GM21447 (cell line): ENCODE results near the gene GMIP.
"Not testable (repeated sequence)": the region's sequence is repeated elsewhere in the genome, so short reads cannot be mapped to it uniquely, and the experiment has no call there.

Source experiments
- ATAC-seq: cut with Tn5 transposase; IDR thresholded peaks from one replicate; pipeline ENCODE4 v1.9.1; 2021; ENCODE audit not compliant: unreplicated experiment

Gene GMIP, protein sequence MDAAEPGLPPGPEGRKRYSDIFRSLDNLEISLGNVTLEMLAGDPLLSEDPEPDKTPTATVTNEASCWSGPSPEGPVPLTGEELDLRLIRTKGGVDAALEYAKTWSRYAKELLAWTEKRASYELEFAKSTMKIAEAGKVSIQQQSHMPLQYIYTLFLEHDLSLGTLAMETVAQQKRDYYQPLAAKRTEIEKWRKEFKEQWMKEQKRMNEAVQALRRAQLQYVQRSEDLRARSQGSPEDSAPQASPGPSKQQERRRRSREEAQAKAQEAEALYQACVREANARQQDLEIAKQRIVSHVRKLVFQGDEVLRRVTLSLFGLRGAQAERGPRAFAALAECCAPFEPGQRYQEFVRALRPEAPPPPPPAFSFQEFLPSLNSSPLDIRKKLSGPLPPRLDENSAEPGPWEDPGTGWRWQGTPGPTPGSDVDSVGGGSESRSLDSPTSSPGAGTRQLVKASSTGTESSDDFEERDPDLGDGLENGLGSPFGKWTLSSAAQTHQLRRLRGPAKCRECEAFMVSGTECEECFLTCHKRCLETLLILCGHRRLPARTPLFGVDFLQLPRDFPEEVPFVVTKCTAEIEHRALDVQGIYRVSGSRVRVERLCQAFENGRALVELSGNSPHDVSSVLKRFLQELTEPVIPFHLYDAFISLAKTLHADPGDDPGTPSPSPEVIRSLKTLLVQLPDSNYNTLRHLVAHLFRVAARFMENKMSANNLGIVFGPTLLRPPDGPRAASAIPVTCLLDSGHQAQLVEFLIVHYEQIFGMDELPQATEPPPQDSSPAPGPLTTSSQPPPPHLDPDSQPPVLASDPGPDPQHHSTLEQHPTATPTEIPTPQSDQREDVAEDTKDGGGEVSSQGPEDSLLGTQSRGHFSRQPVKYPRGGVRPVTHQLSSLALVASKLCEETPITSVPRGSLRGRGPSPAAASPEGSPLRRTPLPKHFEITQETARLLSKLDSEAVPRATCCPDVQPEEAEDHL

DNA sequence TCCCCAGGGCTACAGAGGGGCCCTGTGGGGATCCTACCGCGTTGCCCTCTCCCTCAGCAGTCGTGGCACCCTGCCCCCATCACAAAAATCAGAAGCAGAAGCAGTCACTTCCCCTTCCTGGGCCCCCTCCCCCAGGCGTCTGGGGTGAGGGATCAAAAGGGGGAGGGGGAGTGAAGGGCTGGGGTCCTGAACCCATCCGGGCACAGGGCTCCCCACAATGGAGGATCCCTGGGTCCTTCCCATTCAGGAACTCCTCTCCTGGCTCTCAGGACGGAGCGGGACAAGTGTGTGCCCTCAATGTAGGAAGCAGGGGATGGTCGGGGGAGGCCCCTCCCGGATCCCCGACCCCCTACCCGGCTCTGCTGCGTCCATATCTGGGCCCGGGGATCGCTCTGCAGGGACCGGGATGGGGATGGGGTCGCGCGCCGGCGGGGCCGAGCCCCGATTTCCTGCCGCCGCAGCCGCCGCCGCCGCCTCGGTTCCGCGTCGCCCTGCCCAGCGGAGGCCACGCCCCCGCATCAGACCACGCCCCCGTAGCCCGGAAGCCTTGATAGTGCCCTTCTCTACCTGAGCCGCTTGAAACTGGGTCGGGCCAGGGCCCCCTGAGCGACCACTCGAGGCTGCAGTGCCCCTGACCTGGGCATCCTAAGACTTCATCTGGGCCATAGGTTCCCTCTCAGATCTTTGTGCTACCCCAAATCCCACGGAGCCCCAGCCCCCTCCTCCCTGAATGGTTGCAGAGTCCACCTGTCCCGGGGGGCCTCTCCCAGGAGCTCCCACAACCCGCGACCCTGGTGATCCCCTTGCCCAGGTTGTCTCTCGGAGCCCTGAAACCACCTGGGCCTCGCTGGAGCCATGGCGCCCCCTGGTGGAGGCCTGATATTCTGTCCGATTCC, at the start of gene GMIP:
GMIP (minus strand) TSS at position 500 of the 896 bp plus-strand sequence; CDS start at position 372, 128 bp downstream.
- ATAC-seq: peak; percentile 64

DNA sequence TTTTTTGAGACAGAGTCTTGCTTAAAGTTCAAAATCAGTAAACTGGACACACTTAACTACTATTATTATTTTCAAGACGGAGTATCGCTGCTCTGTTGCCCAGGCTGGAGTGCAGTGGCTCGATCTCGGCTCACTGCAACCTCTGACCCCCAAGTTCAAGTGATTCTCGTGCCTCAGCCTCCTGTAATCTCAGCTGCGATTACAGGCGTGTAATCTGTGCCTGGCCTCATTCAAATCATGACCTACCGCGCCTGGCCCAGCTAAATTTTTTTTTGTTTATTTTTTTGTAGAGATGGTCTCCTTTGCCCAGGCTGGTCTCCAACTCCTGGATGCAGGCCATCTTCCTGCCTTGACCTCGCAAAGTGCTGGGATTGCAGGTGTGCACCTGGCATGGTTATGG, 48.2 kb upstream of the GMIP start:
- no peak for ATAC-seq

DNA sequence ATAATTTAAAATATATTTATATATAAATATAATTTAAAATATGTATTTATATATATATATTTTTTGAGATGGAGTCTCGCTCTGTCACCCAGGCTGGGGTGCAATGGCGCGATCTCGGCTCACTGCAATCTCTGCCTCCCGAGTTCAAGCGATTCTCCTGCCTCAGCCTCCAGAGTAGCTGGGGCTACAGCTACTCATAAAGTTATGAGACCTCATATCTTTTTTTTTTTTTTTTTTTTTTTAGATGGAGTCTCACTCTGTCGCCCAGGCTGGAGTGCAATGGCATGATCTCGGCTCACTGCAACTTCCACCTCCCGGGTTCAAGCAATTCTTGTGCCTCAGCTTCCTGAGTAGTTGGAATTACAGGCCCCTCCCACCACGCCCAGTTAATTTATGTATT, 45.6 kb upstream of the GMIP start:
- not testable (repeated sequence) for ATAC-seq

DNA sequence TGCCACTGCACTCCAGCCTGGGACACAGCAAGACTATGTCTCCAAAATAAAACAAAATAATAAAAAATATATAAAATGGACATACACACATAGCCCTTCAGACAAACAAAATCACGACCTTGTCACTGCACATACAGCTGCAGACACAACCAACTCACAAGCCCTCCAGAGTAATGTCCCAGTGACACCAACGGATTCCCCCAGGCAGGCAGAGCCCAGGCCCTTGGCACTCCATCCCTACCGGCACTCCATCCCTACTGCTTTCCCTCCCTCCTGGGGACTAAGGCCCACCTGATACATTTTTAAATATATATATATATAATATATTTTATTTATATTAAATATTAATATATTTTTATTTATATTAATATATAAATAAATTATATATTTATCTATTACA, 43.6 kb upstream of the GMIP start:
- no peak for ATAC-seq

DNA sequence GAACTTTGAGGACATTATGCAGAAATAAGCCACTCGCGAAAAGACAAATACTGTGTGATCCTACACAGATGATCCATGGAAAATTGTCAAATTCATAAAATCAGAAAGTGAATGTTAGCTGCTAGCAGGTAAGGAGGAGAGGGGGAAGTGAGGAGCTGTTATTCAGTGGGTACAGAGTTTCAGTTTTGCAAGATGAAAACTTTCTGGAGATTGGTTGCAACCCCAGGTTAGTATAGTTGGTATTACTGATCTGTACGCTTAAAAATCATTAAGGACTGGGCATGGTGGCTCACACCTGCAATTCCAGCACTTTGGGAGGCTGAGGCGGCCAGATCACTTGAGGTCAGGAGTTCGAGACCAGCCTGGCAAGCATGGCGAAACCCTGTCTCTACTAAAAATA, 43.1 kb upstream of the GMIP start:
- no peak for ATAC-seq

DNA sequence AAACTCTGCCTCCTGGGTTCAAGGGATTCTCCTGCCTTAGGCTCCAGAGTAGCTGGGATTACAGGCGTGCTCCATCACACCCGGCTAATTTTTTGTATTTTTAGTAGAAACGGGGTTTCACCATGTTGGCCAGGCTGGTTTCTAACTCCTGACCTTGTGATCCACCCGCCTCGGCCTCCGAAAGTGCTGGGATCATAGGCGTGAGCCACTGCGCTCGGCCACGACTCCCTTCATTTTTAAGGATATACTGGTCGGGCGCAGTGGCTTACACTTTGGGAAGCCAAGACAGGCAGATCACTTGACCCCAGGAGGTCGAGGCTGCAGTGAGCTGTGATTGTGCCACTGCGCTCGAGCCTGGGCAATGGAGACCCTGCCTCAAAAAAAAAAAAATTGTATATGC, 42.7 kb upstream of the GMIP start:
- ATAC-seq: not testable (repeated sequence)

DNA sequence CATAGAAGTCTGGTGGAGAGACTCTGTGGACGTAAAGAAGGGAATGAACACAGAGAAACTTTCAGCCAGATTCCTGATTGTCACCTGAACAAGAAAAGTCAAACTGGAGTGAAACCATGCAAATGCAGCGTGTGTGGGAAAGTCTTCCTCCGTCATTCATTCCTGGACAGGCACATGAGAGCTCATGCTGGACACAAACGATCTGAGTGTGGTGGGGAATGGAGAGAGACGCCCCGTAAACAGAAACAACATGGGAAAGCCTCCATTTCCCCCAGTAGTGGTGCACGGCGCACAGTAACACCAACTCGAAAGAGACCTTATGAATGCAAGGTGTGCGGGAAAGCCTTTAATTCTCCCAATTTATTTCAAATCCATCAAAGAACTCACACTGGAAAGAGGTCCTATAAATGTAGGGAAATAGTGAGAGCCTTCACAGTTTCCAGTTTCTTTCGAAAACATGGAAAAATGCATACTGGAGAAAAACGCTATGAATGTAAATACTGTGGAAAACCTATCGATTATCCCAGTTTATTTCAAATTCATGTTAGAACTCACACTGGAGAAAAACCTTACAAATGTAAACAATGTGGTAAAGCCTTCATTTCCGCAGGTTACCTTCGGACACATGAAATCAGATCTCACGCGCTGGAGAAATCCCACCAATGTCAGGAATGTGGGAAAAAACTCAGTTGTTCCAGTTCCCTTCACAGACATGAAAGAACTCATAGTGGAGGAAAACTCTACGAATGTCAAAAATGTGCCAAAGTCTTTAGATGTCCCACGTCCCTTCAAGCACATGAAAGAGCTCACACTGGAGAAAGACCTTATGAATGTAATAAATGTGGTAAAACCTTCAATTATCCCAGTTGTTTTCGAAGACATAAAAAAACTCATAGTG, 36.0 kb upstream of the GMIP start:
- ATAC-seq: no peak

DNA sequence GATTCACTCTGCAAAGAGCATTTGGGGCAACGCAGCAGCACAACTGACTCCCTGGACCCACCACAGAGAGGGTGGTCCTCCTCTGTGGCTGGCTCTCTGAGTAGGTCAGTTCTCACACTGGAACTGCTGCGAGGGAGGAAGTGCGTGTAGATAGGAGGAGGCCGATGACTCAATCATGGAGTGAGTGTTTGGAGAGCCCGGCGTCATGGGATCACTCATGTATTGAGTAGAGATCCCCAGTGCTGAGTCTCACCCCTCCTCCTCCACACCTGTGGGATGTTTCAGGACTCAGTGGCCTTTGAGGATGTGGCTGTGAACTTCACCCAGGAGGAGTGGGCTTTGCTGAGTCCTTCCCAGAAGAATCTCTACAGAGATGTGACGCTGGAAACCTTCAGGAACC, 34.1 kb upstream of the GMIP start:
- no peak for ATAC-seq

DNA sequence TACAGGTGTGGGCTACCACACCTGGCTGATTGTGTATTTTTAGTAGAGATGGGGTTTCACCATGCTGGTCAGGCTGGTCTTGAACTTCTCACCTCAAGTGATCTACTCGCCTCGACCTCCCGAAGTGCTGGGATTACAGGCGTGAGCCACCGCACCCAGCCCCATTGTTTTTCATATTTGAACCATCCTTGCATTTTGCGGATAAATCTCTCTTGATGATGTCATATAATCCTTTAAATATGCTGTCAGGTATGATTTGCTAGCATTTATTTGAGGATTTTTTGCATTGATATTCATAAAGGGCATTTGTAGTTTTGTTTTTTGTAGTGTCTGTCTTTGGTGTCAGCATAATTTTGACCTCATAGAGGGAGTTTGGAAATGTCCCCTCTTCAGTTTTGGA, 30.9 kb upstream of the GMIP start:
- ATAC-seq: no peak

DNA sequence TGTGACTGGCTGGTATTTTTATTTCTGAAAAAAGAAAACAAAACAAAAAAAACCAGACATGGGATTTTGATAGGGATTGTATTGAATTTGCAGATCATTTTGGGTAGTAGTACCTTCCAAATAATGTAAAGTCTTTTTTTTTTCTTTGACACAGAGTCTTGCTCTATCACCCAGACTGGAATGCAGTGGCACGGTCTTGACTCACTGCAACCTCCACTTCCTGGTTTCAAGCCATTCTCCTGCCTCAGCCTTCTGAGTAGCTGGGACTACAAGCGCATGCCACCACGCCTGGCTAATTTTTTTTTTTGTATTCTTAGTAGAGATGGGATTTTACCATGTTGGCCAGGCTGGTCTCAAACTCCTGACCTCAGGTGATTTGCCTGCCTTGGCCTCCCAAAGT, 29.4 kb upstream of the GMIP start:
- ATAC-seq: no peak

DNA sequence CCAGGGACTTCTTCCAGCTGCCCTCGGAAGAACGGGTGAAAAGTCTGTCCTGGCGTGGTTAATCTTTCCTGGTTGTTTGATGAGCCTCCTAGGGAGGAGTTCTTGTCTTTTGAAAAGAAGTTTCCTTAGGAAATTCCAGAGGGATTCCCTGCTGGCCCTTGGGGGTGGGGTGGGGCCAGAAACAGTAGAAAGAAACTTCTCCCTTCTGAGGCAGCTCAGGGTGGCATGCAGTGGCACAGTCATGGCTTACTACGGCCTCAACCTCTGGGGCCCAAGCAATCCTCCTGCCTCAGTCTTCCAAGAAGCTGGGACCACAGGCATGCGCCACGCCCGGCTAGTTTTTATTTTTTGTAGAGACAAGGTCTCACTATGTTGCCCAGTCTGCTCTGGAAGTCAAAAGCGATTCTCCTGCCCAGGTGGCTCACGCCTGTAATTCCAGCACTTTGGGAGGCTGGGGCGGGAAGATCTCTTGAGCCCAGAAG, 26.7 kb upstream of the GMIP start:
- no peak for ATAC-seq

DNA sequence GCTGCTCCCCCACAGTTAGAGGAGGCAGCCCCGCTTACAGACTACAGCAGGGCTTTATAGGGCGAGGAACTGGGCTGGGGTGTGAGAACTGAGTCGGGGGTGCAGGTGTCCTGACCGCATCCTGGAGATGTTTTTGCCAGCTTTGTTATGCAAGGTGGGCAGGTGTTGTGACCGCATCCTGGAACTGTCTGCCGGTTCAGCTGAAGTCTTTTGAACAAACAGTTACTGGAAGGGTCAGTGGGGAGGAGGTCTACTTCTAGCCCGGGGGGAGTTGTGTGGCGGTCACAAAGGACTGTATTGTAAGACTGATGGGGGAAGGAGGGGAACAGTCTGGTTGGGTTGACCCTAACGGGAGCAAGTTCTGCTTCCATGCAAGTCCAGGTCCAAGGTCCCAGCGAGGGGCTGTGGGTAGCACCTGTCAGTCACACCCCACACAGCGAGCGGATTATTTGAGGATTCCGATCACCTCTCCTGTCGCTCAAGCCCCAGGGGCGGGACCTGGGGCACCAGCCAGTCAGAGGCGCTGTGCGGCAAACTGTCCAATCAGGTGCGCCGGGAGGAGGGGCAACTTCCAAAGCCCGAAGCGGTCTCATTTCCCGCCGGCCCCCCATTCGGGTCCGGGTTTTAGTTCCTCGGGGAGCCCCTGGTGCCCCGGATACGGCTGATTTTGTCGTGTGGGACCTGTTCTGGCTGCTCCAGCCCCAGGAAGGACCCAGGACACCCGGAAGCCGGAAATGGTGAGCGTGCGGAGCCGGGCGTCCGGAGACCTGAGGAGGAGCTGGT, 25.0 kb upstream of the GMIP start, which contains the start of gene ZNF101:
ZNF101 (plus strand) TSS at position 610 of the 783 bp plus-strand sequence; CDS start at position 735, 125 bp downstream.
- ATAC-seq: peak; percentile 71

DNA sequence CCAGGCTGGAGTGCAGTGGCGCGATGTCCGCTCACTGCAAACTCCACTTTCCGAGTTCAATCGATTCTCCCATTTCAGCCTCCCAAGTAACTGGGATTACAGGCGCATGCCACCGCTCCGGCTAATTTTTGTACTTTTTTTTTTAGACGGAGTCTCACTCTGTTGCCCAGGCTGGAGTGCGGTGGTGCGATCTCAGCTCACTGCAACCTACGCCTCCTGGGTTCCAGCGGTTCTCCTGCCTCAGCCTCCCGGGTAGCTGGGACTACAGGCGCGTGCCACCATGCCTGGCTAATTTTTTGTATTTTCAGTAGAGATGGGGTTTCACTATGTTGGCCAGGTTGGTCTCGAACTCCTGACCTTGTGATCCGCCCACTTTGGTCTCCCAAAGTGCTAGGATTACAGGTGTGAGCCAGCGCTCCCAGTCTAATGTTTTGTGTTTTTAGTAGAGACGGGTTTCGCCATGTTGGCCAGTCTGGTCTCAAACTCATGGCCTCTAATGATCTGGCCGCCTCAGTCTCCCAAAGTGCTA, 22.0 kb upstream of the GMIP start:
- ATAC-seq: not testable (repeated sequence)

DNA sequence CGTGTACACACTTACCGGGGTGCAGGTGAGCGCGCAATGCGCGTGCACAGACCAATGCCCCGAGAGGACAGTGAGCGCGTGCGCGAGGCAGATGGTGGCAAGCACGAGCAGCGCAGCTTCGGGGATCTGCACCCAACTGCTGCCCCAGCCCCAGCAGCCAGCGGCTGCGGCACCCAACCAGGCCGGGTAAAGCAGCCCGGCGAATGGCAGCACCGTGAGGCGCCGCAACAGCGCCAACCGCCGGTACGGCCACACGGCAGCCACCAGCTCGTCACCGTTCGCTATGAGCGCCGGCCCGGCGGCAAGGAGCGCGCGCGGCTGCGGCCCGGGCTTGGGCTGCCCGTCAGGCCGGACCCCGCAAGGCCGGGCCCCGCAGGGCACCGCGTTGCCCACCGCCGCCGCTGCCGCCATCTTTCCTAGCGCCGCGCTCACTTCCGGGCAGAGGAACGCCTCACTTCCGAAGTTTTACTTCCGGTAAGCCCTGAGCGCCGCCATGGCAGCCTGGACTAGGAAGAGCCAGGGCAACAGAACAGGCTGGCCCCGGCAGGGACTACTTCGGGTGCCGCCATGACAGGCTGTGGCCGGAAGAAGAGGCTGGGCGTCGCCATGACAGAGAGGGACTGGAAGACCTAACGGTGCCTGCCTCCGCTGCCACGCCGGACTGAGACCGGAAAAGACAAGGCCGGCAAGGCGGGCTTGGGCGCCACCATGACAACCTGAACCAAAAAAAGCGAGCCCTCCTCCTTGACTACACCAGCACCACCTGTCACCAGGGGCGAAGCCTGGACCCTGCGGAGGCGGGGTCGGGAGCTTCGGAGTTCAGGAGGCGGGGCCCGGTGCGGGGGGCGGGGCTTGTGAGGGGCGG, 20.0 kb upstream of the GMIP start, which contains the start of gene ATP13A1:
ATP13A1 (minus strand) TSS at position 421 of the 865 bp plus-strand sequence; CDS start at position 411, 10 bp downstream.
- peak; percentile 61 for ATAC-seq

DNA sequence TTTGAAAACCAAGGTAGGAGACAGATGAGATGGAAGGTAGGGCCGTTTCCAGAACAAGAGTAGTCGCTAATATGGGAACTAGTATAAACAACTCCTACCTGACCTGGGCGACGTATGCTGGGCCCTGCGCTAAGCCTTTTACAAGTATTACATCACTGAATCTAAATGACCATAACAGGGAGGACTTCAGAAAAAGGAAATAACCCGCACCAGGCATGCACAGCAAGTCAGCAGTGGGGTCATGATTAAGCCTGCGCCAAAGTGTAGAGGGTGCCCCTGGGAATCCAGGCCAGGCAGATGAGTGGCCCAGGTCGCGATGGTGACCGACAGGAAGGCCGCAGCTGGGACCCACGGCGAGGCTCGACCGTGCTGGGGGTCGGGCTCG, 19.4 kb upstream of the GMIP start:
- no peak for ATAC-seq

DNA sequence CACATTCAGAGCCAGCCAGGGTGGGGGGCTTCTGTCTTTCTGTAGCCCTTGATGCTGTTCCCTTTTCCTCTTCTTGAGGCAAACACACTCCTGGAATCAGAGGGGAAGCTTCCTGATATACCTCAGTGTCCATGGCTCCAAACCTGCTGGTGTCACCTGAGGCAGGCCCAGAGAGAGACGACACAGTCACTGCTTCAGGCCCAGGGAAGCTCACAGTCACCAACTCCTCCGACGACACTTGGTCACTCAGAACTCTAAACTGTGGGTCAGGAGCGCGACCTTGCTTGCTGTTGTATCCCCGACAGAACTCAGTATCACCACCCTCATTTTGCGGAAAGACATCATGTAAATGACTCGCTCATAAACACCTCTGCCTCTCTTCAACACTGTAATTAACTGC, 18.9 kb upstream of the GMIP start:
- ATAC-seq: no peak

DNA sequence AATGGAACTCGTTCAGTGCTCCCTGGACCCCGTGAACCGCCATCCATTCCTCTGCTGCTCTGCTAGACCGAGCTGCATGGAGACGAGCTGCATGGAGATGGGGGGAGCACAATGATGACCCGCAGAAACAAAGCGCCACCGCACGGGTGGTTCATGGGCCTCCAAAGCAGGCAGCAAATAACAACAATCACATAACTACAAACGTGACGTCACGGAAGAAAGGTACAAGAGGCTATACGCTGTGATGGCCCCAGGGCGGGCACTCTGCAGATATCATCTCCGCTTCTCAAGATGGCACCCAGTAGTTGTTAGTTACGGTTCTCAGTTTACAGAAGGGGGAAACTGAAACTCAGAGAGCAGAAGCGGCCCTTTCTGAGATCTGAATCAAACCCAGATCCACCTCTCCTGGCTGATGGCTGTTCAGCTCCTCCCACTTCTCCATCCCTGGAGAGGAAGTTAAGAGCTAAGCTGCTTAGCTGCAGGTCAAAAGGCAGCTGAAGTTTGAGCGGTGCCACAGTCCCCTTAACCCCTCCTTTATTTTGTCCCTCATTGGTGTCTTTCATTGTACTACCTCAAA, 18.3 kb upstream of the GMIP start:
- ATAC-seq: peak; percentile 48
